Activated CD4-positive, CD25-positive, alpha-beta regulatory T cell treated with anti-CD3 and anti-CD28 coated beads, Interleukin-2, amount 50 U/mL, for 24 hours (primary cell): ENCODE measurements around the gene TNFRSF19.
A peak's percentile ranks its signal among the peaks of the same experiment; 100 is the strongest.
"Not testable (repeated sequence)": the region's sequence is repeated elsewhere in the genome, so short reads cannot be mapped to it uniquely, and the experiment has no call there.

Experiments
- ATAC-seq, 2 donors: fragments of 150-1000 bp; cut with Tn5 transposase; one replicate each; pipeline ENCODE4 v1.10.0; 2021; ENCODE audit warnings: mild to moderate bottlenecking in 1 of 2, moderate library complexity in 1 of 2

The TNFRSF19 gene

DNA sequence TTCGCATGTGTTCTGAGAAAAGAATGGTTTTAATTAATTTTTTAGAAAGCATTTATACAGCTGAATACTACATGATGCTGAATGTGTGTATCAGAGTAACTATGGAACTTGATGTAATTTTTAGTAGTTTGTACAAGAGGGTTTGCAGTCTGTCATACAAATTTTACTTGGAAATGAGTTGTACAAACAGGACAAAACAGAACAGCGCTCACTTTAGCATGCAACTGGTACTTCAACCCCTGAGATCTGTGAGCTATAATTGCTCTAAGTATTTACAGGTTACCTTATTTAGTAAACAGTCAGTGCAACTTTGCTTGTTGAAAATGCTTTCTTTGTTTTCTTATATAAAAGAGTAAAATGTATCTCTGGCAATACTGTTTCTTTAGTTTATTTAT, 706 bp downstream of the TNFRSF19 start:
- ATAC-seq = no peak

DNA sequence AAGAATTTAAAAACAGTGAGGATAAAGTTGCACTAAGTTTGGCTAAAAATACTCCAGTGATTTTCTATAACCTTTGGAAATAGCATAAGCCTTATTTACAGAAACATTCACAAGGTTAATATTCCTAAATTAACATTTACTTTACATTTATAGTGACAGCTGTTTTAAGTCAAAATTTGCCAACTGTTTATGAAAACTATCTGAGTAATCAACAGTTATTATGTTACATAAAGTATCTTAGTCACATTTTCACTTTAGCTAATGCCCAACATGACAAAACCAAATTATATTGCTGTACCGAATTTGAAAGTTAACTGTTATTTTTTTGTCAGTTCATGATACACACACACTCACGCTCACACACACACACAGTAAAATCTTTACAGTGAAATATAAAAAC, 1.2 kb downstream of the TNFRSF19 start:
- peak in 1 of 2 donors; percentile 48 for ATAC-seq

DNA sequence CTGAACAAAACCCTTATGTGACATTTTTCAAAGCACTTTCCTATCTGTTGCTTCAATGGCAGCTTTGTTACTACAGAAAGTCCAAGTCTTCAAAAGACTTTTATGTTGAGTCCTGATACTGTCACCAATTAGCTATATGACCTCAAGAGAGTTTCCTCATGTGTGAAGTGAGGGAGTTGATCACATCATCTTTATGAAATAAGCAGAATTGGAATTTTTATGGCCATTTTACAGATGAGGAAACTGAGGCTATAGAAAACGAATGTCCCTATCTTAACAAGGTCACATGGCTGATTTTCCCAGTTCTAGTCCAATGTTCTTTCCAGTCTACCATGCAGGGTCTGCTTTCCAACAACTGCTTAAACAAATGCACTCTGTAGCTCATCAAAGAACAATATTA, 2.6 kb downstream of the TNFRSF19 start:
- ATAC-seq = no peak

DNA sequence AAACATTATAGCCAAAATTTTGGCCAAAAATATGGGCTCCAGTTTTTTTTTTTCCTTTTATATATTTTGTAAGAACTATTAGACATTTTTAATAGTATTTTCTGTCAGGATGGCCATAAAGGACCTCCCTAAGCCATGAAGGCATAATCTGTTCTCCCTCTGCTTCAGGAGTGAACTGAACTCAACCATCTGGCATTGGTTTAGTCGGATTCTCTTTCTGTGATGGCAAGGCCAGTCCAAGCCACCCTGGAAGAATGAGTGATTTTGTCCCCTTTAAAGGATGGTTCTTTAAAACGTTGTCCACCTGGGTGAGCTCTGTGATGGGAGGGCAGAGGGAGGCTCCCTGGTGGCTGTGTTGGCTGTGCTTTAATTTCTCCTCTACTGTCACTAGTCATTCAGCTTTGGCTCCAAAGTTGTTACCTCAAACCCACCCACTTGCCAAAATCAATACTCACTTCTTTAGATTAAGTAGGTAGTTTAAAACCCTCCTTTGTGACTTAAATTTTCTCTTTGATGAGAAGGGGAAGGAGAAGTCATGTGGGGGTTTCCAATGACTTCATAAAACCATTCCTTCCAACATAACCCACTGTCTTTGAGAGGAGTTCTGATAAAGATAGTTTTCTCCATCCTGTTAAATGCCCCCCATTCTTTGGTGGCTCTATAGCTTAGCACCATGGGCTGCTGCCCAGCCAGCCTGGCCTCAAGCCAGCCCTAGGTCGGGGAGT, 4.4 kb downstream of the TNFRSF19 start:
- ATAC-seq = no peak

DNA sequence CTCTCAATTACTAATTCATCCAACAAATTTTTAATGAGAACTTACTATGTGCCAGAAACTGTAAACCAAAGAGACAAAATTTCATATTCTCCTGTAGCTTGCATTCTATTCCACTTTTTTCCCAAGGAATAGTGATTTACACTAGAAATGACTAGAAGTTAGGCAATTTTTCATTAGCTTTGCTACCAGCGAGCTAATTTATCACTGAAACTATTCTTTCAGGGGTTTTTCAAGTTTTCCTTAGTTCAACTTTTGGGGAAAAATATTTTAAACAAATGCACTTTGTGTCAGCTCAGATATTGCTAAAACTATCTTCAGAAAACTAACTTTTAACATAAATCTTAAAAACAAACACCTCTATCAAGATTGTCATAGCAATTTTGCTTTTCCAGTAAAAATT, 5.4 kb downstream of the TNFRSF19 start:
- no peak for ATAC-seq

DNA sequence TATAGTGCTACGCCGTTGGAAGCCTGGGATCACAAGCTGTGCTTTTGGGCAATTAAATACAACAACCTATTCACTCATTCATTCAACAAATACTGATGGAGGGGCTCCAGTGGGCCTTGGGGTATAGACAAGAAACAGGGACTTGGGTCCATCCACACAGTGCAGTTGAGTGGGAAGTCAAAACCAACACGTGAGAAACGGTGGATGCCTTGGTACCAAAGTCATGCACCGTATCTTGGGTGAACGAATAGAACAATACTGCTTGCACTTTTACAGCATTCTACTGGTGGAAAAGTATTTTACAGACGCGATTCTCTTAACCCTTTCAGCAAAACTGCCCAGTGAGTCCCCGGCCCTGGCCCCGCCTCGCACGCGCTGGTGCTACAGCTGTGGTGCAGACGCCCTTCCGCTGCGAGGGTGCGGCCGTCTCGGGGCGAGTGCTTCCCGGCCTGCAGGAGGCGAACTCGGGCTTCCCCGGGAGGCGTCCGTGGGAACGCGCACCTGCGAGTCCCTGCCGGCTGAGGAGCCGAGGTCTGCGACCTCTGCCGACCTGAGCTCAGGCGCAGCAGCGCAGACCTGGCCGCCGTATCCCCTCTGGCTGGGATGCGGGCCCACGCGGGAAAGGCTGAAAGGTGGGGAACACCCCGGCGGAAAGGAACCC, 8.3 kb downstream of the TNFRSF19 start:
- peak; percentile 64 to 69 for ATAC-seq

DNA sequence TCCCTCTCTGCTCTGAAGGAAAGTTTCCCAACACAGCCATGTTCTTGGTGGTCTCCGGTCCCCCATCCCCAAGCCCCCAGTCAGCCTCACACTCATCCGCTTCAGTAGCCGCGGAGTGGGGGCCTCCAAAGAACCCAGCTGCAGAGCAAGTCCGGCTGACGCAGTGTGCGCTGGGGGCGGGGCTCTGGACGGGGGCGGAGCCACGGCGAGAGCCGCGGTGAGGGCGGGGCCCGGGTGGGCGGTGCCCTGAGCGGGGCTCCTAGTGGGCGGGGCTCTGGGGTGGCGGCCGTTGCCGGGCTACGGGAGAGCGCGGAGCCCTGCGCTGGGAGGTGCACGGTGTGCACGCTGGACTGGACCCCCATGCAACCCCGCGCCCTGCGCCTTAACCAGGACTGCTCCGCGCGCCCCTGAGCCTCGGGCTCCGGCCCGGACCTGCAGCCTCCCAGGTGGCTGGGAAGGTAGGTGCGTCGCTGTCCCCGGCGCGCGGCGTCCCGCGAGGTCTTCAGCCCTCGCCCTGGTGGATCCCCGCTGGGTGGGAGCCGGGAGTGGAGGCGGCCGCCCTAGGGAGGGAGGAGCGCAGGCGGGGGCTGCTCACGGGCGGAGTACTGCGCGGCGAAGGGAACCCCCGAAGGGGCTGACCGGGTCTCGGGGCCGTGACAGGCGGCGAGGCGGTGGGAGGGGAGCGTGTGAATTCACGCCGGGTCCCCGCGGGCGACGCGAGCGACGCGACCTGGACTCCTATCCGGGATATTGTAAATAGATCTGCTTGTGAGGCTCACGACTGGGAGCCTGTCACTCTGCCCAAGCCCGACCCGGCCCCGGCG, 9.1 kb downstream of the TNFRSF19 start:
- ATAC-seq = peak; percentile 87 to 91

DNA sequence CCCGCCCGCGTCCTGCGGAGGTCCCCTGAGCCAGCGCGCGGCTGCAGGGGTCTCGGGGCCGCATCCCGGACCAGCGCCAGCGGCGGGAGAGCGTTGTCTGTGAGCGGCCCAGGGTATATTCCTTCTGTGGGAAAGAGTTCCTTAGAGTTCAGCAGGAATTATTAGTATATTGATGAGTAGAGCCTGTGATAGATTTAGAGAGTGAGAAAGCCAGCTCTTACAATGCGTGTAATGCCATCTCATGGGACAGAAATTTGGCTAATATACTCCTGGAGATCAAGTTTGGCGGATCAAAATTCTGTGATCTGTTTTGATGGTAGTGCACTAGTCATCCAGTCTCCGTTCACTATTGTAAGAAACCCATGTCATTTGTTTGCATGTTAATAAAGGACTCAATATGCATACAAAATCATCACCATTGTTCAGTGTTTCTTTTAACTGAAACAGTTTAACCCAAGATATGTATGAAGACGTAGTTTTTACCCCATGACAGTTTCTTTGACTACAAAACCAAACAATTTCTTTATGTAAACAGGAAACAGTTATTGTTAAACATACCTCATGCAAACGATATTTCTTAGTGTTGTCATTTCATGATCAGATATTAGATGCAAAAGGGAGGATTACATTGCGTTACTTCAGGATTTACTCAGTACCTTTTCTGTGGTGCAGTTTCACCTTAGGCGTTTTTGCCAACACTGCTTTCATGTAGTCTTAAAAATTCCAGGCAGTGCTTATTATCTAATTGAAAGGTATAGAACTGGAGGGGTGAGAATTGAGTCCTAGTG, 9.9 kb downstream of the TNFRSF19 start:
- no peak for ATAC-seq

DNA sequence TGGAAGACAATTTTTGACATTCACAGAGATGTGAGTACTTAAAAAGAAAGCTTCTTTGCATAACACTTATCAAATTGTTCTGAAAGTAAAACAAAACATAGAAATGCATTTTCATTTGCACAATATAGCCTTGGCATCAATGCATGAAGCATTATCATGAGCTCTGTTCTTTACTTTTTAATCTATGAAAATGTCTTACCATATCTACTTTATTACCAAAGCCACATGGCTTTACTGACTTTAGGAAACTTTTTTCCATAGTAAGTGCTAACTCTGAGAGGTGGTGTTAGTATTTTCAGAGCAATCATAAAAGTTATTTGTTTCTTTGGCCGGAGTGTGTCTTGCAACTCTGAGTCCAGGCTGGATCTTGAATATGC, 10.5 kb downstream of the TNFRSF19 start:
- no peak for ATAC-seq

DNA sequence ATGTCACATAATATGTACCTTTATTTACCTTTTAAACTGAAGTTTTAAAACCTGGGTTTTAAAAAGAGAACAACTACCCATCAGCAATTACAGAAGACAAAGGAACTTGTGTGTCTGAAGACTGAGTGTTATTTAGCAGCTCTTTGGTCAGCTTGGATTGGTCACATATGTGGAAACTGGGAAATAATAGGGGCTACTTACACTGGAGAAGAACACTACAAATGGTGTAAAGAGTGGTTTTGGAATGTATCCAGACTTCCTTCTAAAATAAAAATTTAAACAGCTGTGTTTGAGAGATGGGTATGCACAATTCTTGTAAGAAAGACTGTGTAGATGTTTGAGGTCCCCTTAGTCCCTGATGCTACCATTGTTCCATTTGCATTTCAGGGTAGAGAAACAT, 13.3 kb downstream of the TNFRSF19 start:
- no peak for ATAC-seq

DNA sequence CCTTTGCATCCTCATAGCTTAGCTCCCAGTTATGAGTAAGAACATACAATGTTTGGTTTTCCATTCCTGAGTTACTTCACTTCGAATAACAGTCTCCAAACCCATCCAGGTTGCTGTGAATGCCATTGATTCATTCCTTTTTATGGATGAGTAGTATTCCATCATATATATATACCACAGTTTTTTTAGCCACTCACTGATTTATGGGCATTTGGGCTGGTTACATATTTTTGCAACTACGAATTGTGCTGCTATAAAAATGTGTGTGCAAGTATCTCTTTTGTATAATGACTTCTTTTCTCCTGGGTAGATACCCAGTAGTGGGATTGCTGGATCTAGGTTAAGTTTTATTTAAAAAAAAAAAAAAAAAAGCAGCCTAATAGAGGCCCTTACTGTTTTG, 14.1 kb downstream of the TNFRSF19 start:
- no peak for ATAC-seq

DNA sequence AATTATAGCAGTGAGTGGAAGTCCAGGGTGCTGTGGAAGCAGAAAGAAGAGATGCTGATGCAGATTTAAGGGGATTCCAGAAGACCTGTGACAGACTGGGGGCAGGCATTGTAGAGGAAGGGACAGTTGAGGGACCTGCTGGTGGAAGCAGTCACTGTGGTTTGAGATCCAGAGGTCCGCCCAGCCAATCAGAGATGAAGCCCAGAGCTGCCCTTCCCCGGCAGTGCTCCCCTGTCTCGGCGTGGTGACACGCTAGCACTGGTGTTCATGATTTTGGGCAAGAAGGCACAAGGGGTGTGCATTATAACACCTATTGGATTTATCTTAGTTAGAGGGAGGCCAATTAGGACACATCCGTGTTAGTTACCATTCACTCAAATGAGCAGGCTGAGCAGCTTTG, 16.1 kb downstream of the TNFRSF19 start:
- no peak for ATAC-seq

DNA sequence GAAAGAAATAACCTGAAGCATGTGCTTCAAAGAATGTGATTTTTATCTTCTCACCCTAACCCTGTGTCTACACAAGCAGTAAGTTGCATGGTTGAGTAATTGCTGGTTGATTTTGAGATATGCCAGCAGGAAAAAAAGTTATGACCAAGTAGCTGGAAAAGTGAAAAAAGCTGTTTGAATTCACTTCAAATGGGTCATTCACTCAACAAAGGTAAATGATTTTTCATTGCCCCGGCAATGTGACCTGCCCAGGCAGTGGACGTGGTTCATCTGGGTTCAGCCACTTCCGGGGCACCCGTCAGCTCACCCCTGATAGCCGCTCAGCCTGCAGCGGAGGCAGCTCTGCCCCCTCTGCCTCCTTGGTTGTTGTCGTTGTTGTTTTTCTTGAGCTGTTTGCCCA, 18.5 kb downstream of the TNFRSF19 start:
- no peak for ATAC-seq

DNA sequence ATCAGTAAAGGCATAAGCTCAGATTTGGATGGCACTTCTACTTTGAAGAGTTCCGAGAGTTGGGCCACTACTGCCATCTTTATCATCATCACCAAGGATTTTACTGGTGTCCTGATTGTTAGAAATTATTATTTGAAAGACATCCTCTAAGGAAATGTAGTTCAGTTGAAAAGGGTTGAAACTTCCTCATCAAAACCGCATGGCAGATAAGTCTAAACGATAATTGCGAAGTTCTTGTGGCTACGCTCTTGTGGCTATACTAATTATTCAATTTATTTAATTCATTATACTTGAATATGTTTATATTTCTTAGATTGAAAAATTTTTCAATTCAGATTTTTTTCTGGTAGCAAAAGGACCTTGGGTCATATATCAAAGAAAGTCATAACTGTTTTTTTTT, 22.4 kb downstream of the TNFRSF19 start:
- no peak for ATAC-seq

DNA sequence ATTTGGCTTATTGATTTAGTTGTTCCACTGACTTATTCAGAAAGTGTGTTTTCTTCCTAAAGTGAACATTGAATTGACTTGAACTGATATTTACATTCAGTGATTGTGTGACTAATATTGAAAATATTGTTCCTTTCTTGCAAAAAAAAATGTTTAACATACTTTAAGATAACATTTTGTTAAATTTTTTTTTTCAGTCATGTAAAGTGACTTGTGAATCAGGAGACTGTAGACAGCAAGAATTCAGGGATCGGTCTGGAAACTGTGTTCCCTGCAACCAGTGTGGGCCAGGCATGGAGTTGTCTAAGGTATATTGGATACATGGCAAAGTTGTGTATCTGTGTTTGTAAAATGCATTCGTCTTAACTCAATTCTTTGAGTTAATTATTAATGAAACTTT, 22.9 kb downstream of the TNFRSF19 start:
- ATAC-seq = no peak

DNA sequence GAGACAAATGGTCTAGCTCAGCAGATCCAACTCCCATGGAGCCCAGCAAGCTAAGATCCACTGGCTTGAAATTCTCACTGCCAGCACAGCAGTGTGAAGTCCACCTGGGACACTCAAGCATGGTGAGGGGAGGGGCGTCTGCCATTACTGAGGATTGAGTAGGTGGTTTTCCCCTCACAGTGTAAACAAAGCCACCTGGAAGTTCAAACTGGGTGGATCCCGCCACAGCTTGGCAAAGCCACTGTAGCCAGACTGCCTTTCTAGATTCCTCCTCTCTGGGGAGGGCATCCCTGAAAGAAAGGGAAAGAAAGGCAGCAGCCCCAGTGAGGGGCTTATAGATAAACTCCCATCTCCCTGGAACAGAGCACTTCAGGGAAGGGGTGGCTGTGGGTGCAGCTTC, 24.1 kb downstream of the TNFRSF19 start:
- not testable (repeated sequence) for ATAC-seq

DNA sequence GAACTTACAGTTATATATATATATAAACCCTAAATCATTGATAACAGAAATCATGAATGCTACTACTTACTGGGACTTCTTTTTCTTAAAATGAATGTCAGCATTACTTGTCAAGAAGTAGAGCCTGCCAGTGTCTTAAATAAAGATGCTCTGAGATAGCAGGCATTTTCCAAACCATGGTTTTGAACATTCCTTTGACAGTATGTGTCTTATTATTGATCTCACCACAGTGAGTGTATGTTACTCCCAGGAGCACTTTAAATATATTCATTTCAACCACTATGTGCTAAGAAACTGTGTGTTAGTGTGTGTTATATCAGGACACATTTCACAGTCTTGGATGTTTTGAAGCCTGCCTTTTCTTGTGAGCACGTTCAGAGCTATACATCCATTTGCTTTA, 28.2 kb downstream of the TNFRSF19 start:
- no peak for ATAC-seq

DNA sequence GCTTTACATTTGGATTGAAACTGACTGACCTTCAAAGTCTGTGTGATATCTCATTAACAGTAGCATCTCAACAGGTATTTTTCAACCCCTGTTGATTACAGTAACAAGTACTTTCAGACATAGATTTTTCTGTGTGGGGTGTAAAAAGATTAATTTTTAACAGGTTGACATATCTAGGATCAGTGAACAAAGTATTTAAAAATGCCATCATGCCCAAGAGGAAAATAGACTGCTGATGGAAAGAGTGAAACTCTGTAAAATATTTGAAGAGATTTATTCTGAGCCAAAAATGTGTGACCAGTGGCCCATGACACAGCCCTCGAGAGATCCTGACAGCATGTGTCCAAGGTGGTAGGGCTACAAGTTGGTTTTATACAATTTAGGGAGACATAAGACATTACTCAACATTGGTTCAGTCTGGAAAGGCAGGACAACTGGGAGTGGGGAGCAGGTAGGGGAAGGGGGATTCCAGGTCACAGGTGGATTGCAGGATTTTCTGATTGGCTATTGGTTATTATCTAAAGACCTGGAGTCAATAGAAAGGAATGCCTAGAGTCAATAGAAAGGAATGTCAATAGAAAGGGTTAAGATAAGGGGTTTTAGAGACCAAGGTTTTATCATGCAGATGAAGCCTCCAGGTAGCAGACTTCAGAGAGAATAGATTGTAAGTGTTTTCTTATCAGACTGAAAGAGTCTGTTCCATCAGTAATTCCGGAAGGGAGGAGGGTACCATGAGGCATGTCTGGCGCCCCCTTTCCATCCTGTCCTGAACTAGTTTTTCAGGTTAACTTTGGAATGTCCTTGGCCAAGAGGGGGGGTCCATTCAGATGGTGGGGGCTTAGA, 29.1 kb downstream of the TNFRSF19 start:
- ATAC-seq = no peak

DNA sequence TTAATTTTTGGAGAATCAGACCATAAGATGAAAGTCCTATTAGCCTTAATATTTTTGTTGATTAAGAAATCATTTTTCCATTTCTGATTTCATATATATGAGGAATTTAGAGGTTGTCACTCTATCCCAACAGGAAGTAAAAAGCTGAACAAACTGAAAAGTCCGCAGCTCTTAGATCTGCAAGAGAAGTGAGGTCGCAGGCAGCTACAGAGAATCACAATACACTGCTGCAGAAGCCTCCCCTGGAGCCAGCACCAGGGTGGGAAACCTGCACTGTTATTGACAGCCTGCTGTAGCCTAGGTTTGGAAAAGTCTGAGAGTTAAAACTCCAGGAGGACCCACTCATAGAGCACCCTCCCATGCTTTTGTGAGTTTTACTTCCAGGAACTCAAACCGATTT, 29.9 kb downstream of the TNFRSF19 start:
- ATAC-seq = no peak

DNA sequence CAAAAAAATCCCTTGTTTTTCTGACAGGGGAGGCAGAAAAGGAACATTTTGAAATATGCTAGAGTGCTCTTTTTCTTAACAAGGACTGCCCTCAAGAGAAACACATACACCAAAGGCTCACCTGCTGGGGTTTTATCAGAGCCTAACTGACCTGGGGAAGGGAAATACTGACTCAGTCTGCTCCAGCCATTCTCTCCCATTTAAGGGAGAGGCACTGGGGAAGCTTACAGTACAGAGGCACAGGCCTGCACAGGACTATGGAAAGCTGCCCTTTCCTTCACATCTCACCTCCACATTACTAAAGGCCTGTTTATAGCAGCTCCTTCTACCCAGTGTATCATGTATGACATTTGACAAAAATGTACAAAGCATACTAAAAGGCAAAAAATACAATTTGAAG, 30.3 kb downstream of the TNFRSF19 start:
- no peak for ATAC-seq

DNA sequence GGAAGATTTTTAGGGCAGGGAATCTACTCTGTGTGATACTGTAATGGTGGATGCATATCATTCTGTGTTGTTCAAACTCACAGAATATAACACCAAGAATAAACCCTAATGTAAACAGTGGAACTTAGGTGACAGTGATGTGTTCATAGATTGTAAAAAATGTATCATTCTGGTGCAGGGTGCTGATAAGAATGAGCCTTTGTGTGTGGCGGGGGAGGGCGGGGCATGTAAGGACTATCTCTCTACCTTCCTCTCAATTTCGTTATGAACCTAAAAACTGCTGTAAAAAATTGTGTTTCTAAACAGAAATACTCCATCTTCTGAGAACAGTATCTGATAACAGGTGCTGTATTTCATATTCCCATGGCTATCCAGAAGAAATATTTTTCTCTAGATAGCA, 35.6 kb downstream of the TNFRSF19 start:
- ATAC-seq = no peak

DNA sequence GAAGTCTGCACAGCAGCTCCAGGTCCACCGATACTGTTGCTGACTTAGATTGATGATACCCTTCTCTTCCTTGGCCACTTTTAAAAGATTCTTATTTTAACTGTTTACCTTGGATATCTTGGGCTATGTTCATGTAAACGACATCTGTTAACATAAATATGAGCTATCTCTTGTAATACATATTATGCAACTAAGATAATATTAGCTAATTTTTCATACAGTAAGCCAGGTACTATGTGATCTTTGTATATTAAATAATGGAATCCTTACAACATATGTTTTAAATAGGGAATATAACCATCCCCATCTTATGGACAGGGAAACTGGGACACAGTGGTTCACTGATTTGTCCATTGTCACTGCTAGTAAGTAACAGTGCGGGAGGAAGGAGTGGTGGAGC, 37.9 kb downstream of the TNFRSF19 start:
- ATAC-seq = no peak
